Adrenal gland (tissue), 19 donors: ENCODE measurements around the gene RCOR1. TPM values are rescaled to one million over a fixed set of nuclear protein-coding genes. Genes with fewer than 3 reads are reported as not detected.

Source experiments
- DNase-seq, 7 donors: peaks; one replicate each; pipeline ENCODE4 v3.0.0-alpha.2; 2019 to 2020
- H3K27ac ChIP-seq, 5 donors: fragments of 200-600 bp; sonication (generic) in 4 of 5; 1 replicate in 3 of 5; 2 replicates in 2 of 5; pipeline versions ENCODE4 v1.5.1 to v1.8.0; 2016 to 2020; ENCODE audit warnings: mild to moderate bottlenecking in 1 of 5
- H3K27me3 ChIP-seq: fragments of 200-600 bp; 2 replicates; pipeline ENCODE4 v1.8.0; 2021
- H3K36me3 ChIP-seq, 2 donors: fragments of 200-600 bp; replicated peaks in 1 of 2; 1 replicate in 1 of 2; 2 replicates in 1 of 2; pipeline versions ENCODE4 v1.5.1 to v1.8.0; 2018 to 2022
- H3K4me1 ChIP-seq, 2 donors: fragments of 200-600 bp; replicated peaks in 1 of 2; 1 replicate in 1 of 2; 2 replicates in 1 of 2; pipeline versions ENCODE4 v1.5.1 to v1.8.0; 2018 to 2021
- H3K4me3 ChIP-seq, 4 donors: fragments of 200-600 bp; sonication (generic) in 3 of 4; one replicate each; pipeline ENCODE4 v1.5.1; 2016 to 2018
- H3K9me3 ChIP-seq, 3 donors: fragments of 200-600 bp; sonication (generic) in 1 of 3; replicated peaks in 1 of 3; 1 replicate in 2 of 3; 2 replicates in 1 of 3; pipeline versions ENCODE4 v1.5.1 to v1.8.0; 2016 to 2021
- CTCF ChIP-seq, 6 experiments: fragments of 450-650 bp in 4 of 6; fragments of 200-600 bp in 2 of 6; sonication (generic) in 1 of 6; IDR thresholded peaks; 1 replicate in 5 of 6; 2 replicates in 1 of 6; pipeline versions ENCODE4 v1.5.1 to v1.8.0; 2016 to 2021; ENCODE audit warnings: antibody characterized with exemption in 6 of 6, mild to moderate bottlenecking in 2 of 6, moderate library complexity in 1 of 6
- POLR2A ChIP-seq, 2 donors: fragments of 450-650 bp; IDR thresholded peaks; one replicate each; pipeline ENCODE4 v1.6.1; 2017; ENCODE audit warnings: antibody characterized with exemption in 2 of 2, mild to moderate bottlenecking in 2 of 2, moderate library complexity in 1 of 2
- WGBS, 4 donors: extraction: QIAGEN DNeasy Blood & Tissue Kit in 2 of 4; methylation state at CpG; one replicate each; pipeline versions ENCODE4 v1.1.5 to v1.1.7; 2013 to 2017; 5-methylcytosine and 5-hydroxymethylcytosine counted together
- intact Hi-C, 2 donors: fragments of 100-400 bp; cut with DNase I; formaldehyde crosslinking; loops; one replicate each; pipeline versions ENCODE4 v1.14.1 to v1.15.0; 2022 to 2023
- long read RNA-seq, 10 donors: library from polyadenylated mRNA in 3 of 10; unstranded in 2 of 10; stranded (forward) in 1 of 10; transcript quantifications; one replicate each; pipeline ENCODE4 v2.0.0 and lab custom pipeline, GENCODE V29; 2021 to 2026
- polyA plus RNA-seq, 3 donors: library from polyadenylated mRNA; stranded (reverse); fragments of 200-250 nt in 2 of 3; fragments of 350-450 nt in 1 of 3; fragmentation: Illumina TruSeq in 1 of 3; extraction: RNeasy Lipid Tissue Mini Kit (QIAGEN cat#74804) in 1 of 3; gene quantifications; one replicate each; pipeline ENCODE4 v1.2.3, GENCODE V29; 2013 to 2014
- total RNA-seq, 9 donors: library from RNA; depleted of rRNA in 4 of 9; stranded (reverse); fragments of >200 nt in 4 of 9; fragments of 120-200 nt in 1 of 9; fragmentation: NEBNext Ultra II Directional in 1 of 9; extraction: Animal tissue kit (Norgen Biotek cat#: 25700) in 1 of 9; gene quantifications; one replicate each; pipeline versions ENCODE4 v1.1.0 to v1.2.4, GENCODE V29; 2013 to 2023
- donor health status: healthy with polysubstance abuse.
- donor health status: Bipolar disorder and iron deficiency.
- donor health status: DM: yes; HTN: yes; CAD: no.
- donor health status: DM: no; HTN: no; CAD: no.
- donor health status: DM: no; HTN: no; CAD: no.
- donor health status: DM: yes; HTN: yes; CAD: no.

RCOR1 gene
- total RNA-seq (10 to 100 TPM in 7 of 9 donors, 1 to 10 TPM in 2; 8.0 to 17.7 (median 12.8) TPM), polyA plus RNA-seq (10 to 100 TPM in 1 of 3 donors, 1 to 10 TPM in 2; 3.8 to 11.6 (median 4.4) TPM)
- long read RNA-seq, donor 1, full-length matches to known transcripts = 1 of 1 reads
- long read RNA-seq, donor 1, partial matches to known transcripts = 0 of 1 reads
- long read RNA-seq, donor 1, other reads (novel, unspliced or antisense) = 0 of 1 reads
- long read RNA-seq, donor 2, full-length matches to known transcripts = 2 of 2 reads
- long read RNA-seq, donor 2, partial matches to known transcripts = 0 of 2 reads
- long read RNA-seq, donor 2, other reads (novel, unspliced or antisense) = 0 of 2 reads
- long read RNA-seq, donor 3, full-length matches to known transcripts = 1 of 1 reads
- long read RNA-seq, donor 3, partial matches to known transcripts = 0 of 1 reads
- long read RNA-seq, donor 3, other reads (novel, unspliced or antisense) = 0 of 1 reads
- long read RNA-seq, donor 4 = 0 reads
- long read RNA-seq, donor 5, full-length matches to known transcripts = 4 of 6 reads
- long read RNA-seq, donor 5, partial matches to known transcripts = 1 of 6 reads
- long read RNA-seq, donor 5, other reads (novel, unspliced or antisense) = 1 of 6 reads
- long read RNA-seq, donor 6 = 0 reads
- long read RNA-seq, donor 7, partial matches to known transcripts = 14 of 14 reads
- long read RNA-seq, donor 7, other reads (novel, unspliced or antisense) = 0 of 14 reads
- long read RNA-seq, donor 8, full-length matches to known transcripts = 5 of 5 reads
- long read RNA-seq, donor 8, partial matches to known transcripts = 0 of 5 reads
- long read RNA-seq, donor 8, other reads (novel, unspliced or antisense) = 0 of 5 reads
- long read RNA-seq, donor 9, full-length matches to known transcripts = 2 of 2 reads
- long read RNA-seq, donor 9, partial matches to known transcripts = 0 of 2 reads
- long read RNA-seq, donor 9, other reads (novel, unspliced or antisense) = 0 of 2 reads
- long read RNA-seq, donor 10 = 0 reads

DNA sequence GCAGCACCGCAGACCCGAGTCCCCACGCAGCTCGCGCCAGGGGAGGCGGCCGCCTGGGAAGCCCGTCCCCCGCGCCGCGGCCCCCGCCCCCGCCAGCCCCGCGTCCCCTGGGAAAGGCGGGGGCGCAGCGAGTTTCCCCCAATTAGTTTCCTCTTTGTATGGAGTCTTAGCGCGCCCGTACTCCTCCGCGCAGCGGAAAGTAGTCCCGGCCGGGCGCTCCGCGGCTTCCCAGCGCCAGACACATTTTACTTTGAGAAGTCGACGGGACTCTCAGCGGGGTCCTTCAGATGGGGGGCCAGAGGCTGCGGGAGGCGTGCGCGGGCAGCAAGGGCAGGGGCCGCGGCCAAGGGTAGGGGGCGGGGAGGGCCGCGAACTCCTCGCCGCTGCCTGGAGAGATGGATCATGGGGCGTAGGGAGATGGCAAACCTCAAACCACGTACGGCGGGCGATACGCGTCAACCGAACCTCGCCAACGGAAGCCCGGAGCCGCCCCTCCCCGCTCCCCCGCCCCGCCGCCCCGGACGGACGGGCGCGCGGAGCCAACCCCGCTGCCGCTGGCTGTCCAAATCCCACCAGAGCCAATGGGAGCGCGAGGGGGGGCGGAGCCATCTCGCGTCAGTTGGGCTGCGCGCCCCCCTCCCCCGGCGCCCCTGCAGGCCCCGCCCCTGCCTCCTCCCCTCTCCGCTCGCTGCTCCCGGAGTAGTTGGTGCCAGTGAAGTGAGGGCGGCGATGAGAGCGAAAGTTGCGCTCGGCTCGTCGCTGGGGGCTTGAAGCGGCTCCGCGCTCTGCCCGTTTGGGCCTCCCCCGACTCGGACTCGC is at the start of gene RCOR1:
TSS of gene RCOR1 (plus strand) at position 706 of the 819 bp plus-strand sequence. CDS start 238 bp downstream, outside the sequence.
- intact Hi-C loops = loop anchor here in 1 of 2 donors (10.0 kb wide), 1 partner anchor 67 kb away; no protein-coding TSS in a partner anchor
- 0 to 2% (median 1%) methylated on average over 18 to 96 of the region's 96 CpGs; no CpG with 5 or more reads in 1 of the 4 donors for WGBS, 4 donors
- H3K36me3 ChIP-seq = no peaks in the 10 kb centered on the region
- TF ChIP-seq CTCF (IDR thresholded peaks at IDR 0.05) = peak in 2 of 6 experiments; percentile 5 to 6
- peak; percentile 68 to 90 for TF ChIP-seq POLR2A (IDR thresholded peaks at IDR 0.05)
- peak within 1 kb of the TSS; percentile 83 to 96 (median 85) for H3K4me3 ChIP-seq
- peak; percentile 98 to 99 (median 98) for DNase-seq
- H3K27me3 ChIP-seq = no peaks in the 10 kb centered on the region
- peaks cover 5 to 28% of the 10 kb centered on the region in 2 donors for H3K4me1 ChIP-seq
- H3K9me3 ChIP-seq = no peaks in the 10 kb centered on the region
- H3K27ac ChIP-seq = peak within 1 kb of the TSS; percentile 90 to 99 (median 97)

DNA sequence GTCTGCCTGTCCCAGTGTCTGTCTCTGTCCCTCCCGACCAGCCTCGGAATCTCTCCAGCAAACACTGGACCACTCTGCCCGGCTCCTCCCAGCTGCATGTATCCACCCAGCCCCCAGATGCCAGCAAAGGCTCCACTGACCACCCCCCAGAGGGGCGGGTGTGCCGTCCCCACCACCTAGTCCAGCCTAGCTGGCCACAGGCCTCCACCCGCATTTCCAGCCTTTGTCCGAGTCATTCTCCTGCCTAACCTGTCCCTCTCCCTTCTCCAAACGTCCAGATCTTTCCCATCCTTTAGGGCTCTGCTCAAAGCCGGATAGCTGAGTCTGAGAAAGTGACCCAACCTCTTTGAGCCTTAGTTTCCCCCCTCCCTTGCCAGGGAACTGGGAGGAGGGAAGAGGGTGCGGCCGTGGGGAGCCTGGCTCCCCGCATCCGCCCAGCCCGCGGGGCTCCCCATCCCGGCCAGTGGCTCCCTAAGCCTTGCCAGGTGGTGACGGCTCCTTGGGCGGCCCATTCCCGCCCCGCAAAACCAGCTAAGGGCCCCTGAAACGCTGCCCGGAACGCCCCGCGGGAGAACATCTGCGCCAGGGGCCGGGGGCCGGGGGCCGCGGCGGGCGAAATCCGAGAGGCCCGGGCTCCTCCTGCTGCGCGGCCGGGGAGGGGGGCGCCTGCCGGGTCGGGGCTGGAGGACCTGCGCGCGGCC is 48.3 kb upstream of the RCOR1 start:
- H3K27ac ChIP-seq = no peak overlapping the region
- DNase-seq = no peak
- H3K9me3 ChIP-seq = no peaks in the 10 kb centered on the region
- TF ChIP-seq CTCF (IDR thresholded peaks at IDR 0.05) (no peak), POLR2A (IDR thresholded peaks at IDR 0.05) (no peak)
- no peaks in the 10 kb centered on the region for H3K4me1 ChIP-seq
- 28 to 69% (median 32%) methylated on average over 11 to 43 of the region's 43 CpGs for WGBS, 4 donors
- intact Hi-C loops = no loop called here
- peaks cover 20% of the 10 kb centered on the region for H3K27me3 ChIP-seq
- no peaks in the 10 kb centered on the region for H3K36me3 ChIP-seq
- H3K4me3 ChIP-seq = no peak overlapping the region

DNA sequence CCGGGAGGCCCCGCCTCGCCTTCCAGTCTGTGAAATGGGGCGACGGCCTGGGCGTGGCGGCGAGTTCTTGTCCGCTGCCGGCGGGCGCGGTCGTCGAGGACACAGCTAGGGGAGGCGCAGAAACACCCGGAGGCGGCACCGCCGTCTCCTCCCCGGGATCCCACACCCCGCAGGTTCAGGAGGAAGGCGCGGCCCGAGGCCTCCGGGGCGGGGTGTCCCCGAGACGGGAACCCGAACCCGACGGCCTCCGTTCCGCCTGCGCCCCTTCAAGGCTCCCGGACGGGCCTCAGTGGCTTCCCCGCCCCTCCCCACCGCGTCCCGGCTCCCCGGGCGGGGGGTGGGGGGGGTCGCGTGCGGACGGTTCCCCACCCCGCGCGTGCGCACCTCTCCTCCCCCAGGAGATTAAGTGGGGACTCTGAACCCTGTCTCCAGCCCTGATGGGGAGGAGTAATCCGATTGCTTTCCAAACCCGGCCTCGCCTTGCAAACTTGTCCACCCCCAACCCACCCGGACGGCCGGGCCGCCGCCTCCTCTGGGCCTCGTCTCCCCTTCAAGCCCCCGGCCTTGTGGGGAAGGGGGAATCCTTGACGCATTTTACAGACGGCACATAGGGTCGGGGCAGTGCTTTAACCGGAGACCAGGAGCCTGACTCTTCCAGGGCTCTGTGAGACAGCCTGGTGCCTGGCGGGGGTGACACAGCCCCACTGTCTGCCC is 47.5 kb upstream of the RCOR1 start:
- Histone ChIP-seq H3K4me1 (no peaks in the 10 kb centered on the region), H3K36me3 (no peaks in the 10 kb centered on the region), H3K27me3 (peaks cover 20% of the 10 kb centered on the region), H3K27ac (no peak overlapping the region), H3K9me3 (no peaks in the 10 kb centered on the region), H3K4me3 (no peak overlapping the region)
- WGBS, 4 donors = 13 to 20% (median 14%) methylated on average over 21 to 64 of the region's 66 CpGs
- TF ChIP-seq POLR2A (IDR thresholded peaks at IDR 0.05) = no peak
- no peak for TF ChIP-seq CTCF (IDR thresholded peaks at IDR 0.05)
- no peak for DNase-seq
- intact Hi-C loops = no loop called here
